ENCODE measurements around the gene FOXP2.
"Not testable (repeated sequence)": the region's sequence is repeated elsewhere in the genome, so short reads cannot be mapped to it uniquely, and the experiment has no call there.

Gene FOXP2

DNA sequence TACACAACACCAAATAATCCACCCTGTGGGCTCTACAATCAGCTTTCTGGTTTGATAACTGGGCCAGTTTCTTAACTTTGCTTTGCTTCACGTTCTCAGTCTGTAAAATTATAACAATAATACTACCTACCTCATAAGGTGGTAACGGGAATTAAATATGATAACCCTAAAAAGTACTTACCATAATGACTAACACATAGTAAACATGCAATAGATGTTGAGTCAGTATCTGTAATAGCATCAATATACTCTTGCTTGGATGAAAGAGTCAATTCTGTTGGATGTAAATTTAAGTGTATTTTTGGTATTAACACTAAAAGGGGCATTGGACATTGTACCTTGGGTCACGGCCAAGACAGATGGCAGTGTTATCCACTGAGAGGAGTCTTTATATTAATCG, 160.5 kb downstream of the FOXP2 start:
- no peak for TF ChIP-seq CTCF (IDR thresholded peaks at IDR 0.05; ENCODE audit: control insufficient read depth, insufficient read depth, low read depth, low read length, missing control alignments)
- DNase-seq (ENCODE audit: low read depth): no peak
- no peak overlapping the region for H3K4me3 ChIP-seq (ENCODE audit: control insufficient read depth, low read depth, low read length)

DNA sequence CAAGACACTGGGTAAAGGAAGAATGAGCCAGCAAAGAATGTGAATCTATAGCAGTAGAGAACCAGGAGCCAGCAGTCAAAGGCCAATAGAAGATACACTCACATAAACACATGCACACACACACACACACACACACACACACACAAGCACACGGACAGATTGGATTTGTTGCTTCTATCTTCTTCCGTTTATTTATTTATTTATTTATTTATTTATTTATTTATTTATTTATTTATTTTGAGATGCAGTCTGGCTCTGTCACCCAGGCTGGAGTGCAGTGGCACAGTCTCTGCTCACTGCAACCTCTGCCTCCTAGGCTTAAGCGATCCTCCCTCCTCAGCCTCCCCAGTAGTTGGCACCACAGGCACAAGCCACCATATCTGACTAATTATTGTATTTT, 166.3 kb downstream of the FOXP2 start:
- DNase-seq (ENCODE audit: low read depth); H3K4me3 ChIP-seq (ENCODE audit: control insufficient read depth, low read depth, low read length): not testable (repeated sequence)

GRCh38 chr7:114588506-114588905, 173.9 kb downstream of the FOXP2 start:
- DNase-seq (ENCODE audit: low read depth): no peak
- no peak overlapping the region for H3K4me3 ChIP-seq (ENCODE audit: control insufficient read depth, low read depth, low read length)
- TF ChIP-seq CTCF (IDR thresholded peaks at IDR 0.05; ENCODE audit: control insufficient read depth, insufficient read depth, low read depth, low read length, missing control alignments): no peak

DNA sequence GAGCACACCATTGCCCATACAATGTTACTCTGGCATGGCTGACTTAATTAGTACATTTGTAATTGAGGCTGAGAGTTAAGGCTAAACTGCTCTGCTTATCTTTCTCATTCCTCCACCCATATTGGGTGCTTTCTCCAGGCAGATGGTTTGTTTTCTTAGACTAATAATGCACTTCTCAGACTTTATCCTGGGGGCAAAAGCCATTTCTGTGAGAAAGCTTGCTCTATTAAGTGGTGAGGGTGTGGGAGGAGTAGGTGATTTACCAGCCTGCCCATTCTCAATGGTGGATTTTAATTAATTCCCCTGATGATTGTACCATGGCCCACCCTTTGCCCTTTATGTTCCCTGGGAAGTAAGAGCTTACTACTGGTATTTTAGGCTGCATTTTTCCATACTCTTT, 174.8 kb downstream of the FOXP2 start:
- TF ChIP-seq CTCF (IDR thresholded peaks at IDR 0.05; ENCODE audit: control insufficient read depth, insufficient read depth, low read depth, low read length, missing control alignments): no peak
- no peak for DNase-seq (ENCODE audit: low read depth)
- no peak overlapping the region for H3K4me3 ChIP-seq (ENCODE audit: control insufficient read depth, low read depth, low read length)

DNA sequence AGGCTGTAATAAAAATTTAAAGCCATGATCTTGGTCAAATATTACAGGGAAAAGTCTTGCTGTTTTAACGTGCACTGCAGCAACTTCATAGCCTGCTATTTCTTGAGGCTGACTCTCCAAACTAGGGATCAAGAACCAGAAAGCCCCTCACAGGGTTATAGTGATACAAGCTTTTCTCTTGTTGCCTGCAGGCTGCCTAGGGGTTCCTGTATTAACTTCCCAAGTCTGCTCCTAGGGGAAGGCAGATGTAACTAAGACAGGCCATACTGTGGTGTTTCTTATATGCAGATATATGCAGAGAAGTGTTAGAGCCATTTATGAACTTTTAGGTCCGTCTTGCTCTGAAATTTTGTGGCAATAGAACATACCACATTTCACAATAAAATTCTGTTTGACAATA, 175.7 kb downstream of the FOXP2 start:
- no peak for DNase-seq (ENCODE audit: low read depth)
- no peak overlapping the region for H3K4me3 ChIP-seq (ENCODE audit: control insufficient read depth, low read depth, low read length)
- TF ChIP-seq CTCF (IDR thresholded peaks at IDR 0.05; ENCODE audit: control insufficient read depth, insufficient read depth, low read depth, low read length, missing control alignments): no peak

DNA sequence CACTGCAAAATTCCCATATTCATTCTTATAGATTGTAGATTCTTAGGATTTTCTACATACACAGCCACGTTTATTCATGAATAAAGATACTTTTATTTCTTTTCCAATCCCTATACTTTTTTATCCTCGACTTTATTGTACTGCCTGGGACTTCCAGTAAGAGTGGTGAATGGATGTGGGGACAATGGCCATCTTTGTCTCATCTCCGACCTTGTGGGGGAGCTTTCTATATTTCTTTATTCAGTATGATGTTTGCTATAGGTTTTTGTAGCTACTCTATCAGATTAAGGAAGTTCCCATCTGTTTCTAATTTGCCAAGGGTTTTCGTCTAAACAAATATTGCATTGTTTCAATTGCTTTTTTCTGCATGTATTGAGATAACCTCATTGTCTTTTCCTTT, 184.3 kb downstream of the FOXP2 start:
- no peak overlapping the region for H3K4me3 ChIP-seq (ENCODE audit: control insufficient read depth, low read depth, low read length)
- DNase-seq (ENCODE audit: low read depth): no peak
- no peak for TF ChIP-seq CTCF (IDR thresholded peaks at IDR 0.05; ENCODE audit: control insufficient read depth, insufficient read depth, low read depth, low read length, missing control alignments)

DNA sequence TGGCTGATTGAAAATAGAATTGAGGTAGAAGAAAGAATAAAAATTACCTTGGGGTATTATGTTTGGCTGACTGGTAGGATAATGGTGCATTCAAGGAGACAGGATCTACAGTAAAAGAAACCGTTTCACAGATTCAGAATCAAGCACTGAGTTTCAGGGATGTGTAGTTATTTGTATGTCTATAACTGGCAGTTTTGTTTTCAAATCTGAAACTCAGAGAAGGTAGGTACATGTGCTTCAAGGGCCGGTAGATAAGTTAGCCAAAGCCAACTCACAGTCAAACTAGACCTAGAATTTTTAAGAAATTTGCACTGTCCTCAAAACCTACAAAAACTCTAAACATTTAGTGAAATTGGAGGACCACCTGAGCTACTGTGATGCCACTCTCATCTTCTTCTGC, 191.5 kb downstream of the FOXP2 start:
- no peak overlapping the region for H3K4me3 ChIP-seq (ENCODE audit: control insufficient read depth, low read depth, low read length)
- no peak for DNase-seq (ENCODE audit: low read depth)
- no peak for TF ChIP-seq CTCF (IDR thresholded peaks at IDR 0.05; ENCODE audit: control insufficient read depth, insufficient read depth, low read depth, low read length, missing control alignments)

- H3K4me3 ChIP-seq (ENCODE audit: control insufficient read depth, low read depth, low read length); DNase-seq (ENCODE audit: low read depth): not testable (repeated sequence)
These were observed 194.2 kb downstream of the FOXP2 start for GRCh38 chr7:114608822-114609221.

Data from AG09309 (cell line).